GM20000 (cell line): ENCODE data around the gene BOD1.

Experiments
- DNase-seq: peaks from one replicate; pipeline ENCODE4 v3.0.0; 2012; ENCODE audit warnings: low spot score
- CTCF ChIP-seq: IDR thresholded peaks from 2 replicates; pipeline ENCODE4 v1.5.1; 2012; ENCODE audit warnings: mild to moderate bottlenecking, control low read depth; ENCODE audit errors: extremely low read depth, missing control alignments

BOD1 gene

GRCh38 chr5:173638126-173639040 lies 21.9 kb upstream of the BOD1 start:
- TF ChIP-seq CTCF: no peak
- no peak for DNase-seq

- no peak for TF ChIP-seq CTCF
- no peak for DNase-seq
These were observed 20.9 kb upstream of the BOD1 start for GRCh38 chr5:173637340-173637739.

GRCh38 chr5:173634465-173634983 lies 18.1 kb upstream of the BOD1 start:
- no peak for DNase-seq
- TF ChIP-seq CTCF: no peak

- TF ChIP-seq CTCF: no peak
- DNase-seq: no peak
These were observed 16.9 kb upstream of the BOD1 start for GRCh38 chr5:173633304-173633703.

- no peak for DNase-seq
- TF ChIP-seq CTCF: no peak
These were observed 15.0 kb upstream of the BOD1 start for GRCh38 chr5:173631478-173631877.

- DNase-seq: no peak
- no peak for TF ChIP-seq CTCF
These were observed 14.4 kb upstream of the BOD1 start for GRCh38 chr5:173630724-173631365.

GRCh38 chr5:173629628-173630027 lies 13.2 kb upstream of the BOD1 start:
- peak; percentile 32 for TF ChIP-seq CTCF
- DNase-seq: peak; percentile 58
